Astrocyte of the cerebellum (primary cell): ENCODE data around the gene ABTB1.

Experiments used
- DNase-seq: peaks from one replicate; pipeline ENCODE4 v3.0.0-alpha.2; 2011; ENCODE audit warnings: low read depth
- H3K4me3 ChIP-seq: 2 replicates; pipeline ENCODE4 v1.5.1; 2011; ENCODE audit warnings: mild to moderate bottlenecking, low read depth, low read length, moderate library complexity
- CTCF ChIP-seq: IDR thresholded peaks from 2 replicates; pipeline ENCODE4 v1.5.1; 2012; ENCODE audit warnings: low read length, low read depth, moderate library complexity, mild to moderate bottlenecking; ENCODE audit errors: missing control alignments
- in situ Hi-C: cut with HindIII; loops from 2 replicates; pipeline ENCODE4 v1.10.0; 2017; ENCODE audit warnings: low sequenced_read_pairs

The ABTB1 gene

GRCh38 chr3:127670761-127671522 is 1.8 kb upstream of the ABTB1 start:
- DNase-seq: no peak
- TF ChIP-seq CTCF: no peak
- H3K4me3 ChIP-seq: no peak overlapping the region
- in situ Hi-C loops: no loop called here

GRCh38 chr3:127671523-127672428 is 976 bp upstream of the ABTB1 start:
- no peak for TF ChIP-seq CTCF
- H3K4me3 ChIP-seq: peak overlapping the region; percentile 62
- in situ Hi-C loops: no loop called here
- no peak for DNase-seq

- no peak for TF ChIP-seq CTCF
- H3K4me3 ChIP-seq: peak overlapping the region; percentile 62
- in situ Hi-C loops: no loop called here
- no peak for DNase-seq
Measured at GRCh38 chr3:127673191-127674100, 694 bp downstream of the ABTB1 start.

- no peak for DNase-seq
- peak overlapping the region; percentile 62 for H3K4me3 ChIP-seq
- in situ Hi-C loops: no loop called here
- no peak for TF ChIP-seq CTCF
Measured at GRCh38 chr3:127674101-127674721, 1.5 kb downstream of the ABTB1 start.

GRCh38 chr3:127674790-127675189 is 2.0 kb downstream of the ABTB1 start:
- in situ Hi-C loops: no loop called here
- no peak overlapping the region for H3K4me3 ChIP-seq
- DNase-seq: no peak
- no peak for TF ChIP-seq CTCF
